ENCODE results near the gene GSC.
"Not testable (repeated sequence)": the region's sequence is repeated elsewhere in the genome, so short reads cannot be mapped to it uniquely, and the experiment has no call there.

GSC gene

GRCh38 chr14:94769391-94770250, at the start of gene GSC:
Gene GSC, minus strand, starts transcription at chr14:94770113. Its CDS starts 98 bp downstream, at chr14:94770015.
- peak; percentile 68 for DNase-seq

DNA sequence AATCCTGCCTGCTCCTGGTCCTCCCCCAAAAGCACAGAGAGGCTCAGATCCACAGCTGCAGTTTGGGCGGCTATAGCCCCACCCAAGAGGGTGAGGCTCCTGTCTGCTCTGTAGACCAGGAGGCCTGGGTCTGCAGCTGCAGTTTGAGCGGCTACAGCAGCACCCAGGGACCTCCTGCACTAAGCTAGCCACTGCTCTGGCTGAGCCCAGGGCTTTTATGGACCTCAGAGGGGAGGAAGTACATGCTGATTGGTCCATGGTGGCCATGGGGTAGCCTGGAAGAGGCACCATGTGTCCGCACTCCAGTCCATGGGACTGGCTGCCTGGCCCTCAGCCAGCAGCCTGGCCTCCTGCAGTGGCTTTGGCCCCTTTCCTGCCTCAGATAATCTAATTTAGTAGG, 49.6 kb upstream of the GSC start:
- no peak for DNase-seq

- no peak for DNase-seq
Measured at GRCh38 chr14:94816113-94816512, 46.2 kb upstream of the GSC start.

- DNase-seq = no peak
Measured at GRCh38 chr14:94805680-94806288, 35.9 kb upstream of the GSC start.

- no peak for DNase-seq
Measured at GRCh38 chr14:94801225-94801624, 31.3 kb upstream of the GSC start.

DNA sequence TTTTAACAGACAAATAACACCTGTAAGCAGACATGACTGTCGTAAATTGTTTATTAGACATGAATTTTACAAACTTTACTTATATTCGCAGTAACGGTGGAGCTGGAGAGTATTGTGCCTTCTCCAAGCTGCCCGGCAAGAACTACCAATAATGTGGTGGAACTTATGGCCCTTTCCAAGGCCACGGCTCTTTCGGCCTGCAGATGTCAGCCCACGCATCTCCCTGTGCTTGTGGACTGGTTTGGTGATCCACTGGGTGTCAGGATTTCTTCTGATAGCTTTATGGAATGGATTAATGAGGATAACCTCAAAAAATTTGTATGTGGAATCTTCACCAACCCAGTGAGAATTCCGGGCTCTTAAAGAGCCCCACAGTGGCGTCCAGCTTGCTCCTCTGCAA, 30.9 kb upstream of the GSC start:
- DNase-seq = not testable (repeated sequence)

DNA sequence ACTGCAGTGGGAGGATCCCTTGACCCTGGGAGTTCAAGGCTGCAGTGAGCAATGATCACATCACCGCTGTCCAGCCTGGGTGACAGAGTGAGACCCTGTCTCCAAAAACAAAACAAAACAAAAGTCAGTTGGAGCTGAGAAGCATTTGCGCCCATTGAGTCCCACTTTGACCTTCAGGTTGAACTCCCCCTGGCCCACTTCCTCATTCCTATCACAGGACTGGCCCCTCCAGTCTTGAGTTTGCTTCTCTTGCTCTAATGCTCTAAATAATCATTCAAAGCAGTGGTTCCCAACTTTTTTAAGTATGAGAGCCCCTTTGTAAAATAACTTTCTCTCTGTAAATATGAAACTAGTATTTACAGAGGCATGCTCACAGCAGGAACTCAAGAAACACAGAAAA, 28.0 kb upstream of the GSC start:
- DNase-seq = no peak

DNA sequence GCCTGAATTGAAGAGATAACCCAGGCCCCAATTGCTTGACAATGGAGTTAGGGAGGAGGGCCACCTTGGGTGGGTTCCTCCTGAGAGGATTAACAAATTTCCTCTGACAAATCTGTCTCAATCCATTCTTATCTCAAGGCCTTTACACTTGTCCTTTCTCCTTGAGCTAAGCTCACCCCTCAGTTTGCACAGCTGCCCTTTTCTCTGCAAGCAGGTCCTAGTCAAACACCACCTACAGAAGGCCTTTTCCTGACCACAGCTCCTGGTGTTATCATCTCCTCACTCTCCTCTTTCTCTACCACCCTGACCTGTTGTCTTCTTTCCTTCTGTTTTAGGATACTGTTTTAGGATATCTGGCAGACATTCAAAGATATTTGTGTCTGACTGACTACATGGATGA, 26.4 kb upstream of the GSC start:
- DNase-seq = no peak

GRCh38 chr14:94795372-94795771, 25.5 kb upstream of the GSC start:
- DNase-seq = no peak

DNA sequence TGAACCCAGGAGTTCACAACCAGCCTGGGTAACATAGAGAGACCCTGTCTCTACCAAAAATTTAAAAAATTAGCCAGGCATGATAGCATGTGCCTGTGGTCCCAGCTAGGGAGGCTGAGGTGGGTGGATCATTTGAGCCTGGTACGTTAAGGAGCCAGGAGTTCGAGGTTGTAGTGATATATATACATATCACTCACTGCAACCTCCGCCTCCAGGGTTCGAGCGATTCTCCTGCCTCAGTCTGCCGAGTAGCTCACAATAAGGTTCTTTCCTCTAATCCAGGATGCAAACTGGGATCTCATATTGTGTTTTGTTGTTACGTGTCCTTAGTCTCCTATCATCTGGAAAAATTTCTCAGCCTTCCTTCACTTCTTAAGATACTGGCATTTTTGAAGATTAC, 24.0 kb upstream of the GSC start:
- DNase-seq = no peak

- DNase-seq = no peak
Measured at GRCh38 chr14:94787655-94788054, 17.7 kb upstream of the GSC start.

DNA sequence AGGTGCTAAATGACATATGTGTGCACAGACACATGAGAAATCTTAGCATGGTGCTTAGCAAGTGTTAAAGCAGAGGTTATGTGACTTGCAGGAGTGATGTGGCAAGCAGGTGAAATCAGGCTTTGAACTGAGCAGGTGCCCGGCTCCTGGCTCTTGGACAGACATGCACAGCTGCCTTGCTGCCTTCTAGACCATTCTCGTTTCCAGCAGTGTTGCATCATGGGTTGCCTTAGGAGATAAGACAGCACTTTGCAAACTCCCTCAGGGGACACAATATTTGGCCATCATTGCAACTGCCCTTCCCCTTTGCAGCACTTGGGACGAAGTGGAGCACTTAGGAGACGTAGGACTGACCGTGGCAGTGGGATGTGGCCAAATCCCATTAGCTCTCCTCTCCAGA, 17.2 kb upstream of the GSC start:
- no peak for DNase-seq

DNA sequence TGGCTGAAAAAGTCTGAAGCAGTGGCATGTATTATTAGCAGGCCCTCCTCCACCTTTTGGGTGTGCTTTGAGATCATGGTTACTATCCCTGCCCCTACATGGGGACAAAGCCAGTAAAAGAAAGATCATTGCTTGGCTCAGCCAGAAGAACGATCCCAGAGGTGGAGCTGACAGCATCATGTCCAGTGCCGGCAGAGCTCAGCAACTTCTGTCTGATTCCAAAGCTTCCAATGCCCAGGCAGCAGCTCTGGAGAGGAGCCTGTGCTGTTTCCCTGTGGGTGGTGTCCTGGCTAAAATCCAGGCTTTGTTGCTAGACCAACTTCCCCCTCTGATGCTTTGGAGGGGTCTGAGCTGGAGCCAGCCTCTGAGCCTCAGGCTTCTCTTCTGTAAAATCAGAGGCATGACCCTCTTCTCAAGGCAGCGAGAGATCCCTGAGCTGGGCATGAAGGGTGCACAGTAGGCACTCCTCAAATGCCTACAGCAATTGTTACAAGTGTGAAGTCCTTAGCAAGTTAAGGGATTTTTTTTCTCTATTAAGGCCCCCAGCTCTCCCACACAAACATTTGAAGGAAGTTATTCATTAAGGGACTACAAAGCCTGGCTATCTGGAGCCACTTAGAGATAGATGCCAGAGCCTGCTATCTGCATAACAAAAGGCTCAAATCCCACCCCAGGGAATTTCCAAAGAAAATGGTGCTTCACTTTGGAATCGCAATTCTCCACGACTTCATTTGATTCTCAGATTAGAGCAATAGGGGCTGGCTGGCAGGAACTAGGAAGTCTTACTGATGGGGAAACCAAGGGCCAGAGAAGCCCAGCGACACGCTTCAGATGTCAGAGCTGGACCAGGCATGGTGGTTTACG, 10.9 kb upstream of the GSC start:
- no peak for DNase-seq

DNA sequence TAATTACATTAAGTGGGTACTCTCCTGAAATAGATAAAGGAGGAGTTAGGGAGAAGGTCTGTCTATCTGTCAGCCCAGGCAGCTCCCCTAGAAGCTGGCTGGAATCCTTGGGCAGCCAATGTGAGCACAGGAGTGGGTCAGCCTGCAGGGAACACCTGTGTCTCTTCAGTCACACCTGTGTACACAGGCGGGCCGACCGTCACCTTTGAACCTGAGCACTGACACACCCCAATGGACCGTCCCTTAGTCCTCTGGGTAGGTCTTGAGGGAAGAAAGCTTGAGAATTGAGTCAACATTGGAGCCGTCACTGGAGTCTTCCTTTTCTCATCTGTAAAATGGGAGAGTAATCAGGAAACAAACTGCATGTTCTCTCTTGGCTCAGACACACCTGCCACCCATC, 9.8 kb upstream of the GSC start:
- DNase-seq = no peak

- no peak for DNase-seq
Measured at GRCh38 chr14:94775871-94776210, 5.9 kb upstream of the GSC start.

GRCh38 chr14:94775091-94775870, 5.4 kb upstream of the GSC start:
- no peak for DNase-seq

DNA sequence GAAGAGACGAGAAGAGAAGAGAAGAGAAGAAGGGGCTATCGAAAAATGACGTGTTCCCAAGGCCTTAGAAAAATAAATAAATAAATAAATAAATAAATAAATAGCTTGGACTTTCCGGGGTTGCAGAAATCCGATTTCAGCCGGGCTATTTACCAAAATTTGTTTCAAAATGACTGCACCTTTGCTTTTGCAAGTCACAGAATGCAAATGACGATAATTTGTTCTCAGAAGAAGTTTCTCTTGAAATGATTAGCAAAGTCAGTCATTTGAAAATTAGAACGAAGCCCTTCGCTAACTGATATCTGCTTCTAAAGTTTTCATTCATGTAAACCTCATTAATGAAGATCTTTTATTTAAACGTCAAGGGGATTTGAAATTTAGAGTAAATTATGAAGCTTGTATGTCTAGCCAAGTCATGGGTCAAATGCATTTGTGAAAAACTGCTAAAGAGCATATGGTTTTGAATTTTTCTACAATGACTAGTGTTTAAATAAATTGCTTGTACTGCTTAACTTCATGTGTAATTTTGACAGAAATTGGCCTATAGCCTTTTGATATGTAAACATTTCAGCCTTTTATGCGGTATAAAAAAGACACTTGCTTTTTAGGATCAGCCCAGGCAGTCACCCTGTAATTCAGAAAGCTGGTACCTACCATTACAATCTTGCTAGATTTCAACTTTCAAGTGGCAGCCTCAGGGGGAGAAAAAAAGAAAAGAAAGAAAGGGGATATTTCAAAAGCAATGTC, 4.6 kb upstream of the GSC start:
- DNase-seq = no peak

DNA sequence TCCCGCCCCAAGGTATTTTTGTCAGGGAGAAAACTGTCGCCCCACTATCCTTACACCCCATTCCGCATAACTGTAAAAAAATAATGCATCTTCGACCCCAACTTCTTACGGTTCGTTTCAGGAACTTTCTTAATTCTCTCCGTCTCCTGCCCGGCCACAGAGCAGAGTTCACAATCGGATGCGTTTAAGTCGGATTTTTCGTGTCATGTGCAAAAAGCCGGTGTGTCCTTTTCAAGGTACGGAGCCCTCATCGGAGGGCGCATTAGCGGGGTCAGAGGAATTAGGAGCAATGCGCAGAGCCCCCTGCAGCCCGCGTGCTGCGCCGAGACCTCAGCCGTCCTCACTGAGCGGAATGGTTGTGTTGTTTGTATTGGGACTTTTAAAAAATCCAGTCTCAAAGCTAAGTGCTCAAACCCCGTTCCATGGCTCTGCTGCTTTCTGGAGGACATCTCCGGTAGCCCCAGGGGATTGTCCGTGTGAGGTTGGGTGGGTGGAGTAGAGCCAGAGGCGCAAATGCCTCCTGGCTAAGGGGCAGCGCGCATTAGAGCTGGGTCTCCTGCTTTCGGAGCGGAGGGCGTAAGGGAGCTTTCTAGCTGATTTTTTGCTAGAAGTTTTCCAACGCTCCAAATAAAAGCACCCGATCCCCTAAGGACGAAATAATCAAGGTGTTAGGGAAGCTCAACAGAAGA, 3.9 kb upstream of the GSC start:
- no peak for DNase-seq

DNA sequence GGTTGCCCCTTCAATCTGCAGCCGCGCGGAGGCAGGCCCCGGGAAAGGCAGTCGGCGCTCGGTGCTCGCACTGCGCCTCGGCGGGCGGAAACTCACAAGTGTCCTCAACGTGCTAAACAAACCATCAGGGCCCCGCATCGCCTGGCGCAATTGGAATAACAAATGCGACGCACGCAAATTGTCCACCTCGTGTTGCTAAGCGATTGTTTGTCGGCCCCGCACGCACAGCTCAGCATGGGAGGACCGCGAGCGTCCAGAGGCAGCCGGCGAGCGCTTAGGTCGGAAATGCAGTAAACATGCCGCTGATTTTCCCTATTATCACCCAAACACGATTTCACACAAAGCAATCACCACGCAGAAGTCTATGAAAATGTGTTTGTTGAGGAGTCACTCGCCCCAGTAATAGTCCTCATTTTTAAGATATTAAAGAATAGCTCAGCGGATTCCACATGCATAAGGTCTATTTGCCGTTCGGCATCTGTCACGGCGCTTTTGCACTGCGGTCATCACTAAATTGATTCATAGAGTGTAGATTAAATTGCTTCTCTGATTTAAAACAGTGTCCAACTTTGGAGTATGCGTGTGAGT, 3.2 kb upstream of the GSC start:
- no peak for DNase-seq

DNA sequence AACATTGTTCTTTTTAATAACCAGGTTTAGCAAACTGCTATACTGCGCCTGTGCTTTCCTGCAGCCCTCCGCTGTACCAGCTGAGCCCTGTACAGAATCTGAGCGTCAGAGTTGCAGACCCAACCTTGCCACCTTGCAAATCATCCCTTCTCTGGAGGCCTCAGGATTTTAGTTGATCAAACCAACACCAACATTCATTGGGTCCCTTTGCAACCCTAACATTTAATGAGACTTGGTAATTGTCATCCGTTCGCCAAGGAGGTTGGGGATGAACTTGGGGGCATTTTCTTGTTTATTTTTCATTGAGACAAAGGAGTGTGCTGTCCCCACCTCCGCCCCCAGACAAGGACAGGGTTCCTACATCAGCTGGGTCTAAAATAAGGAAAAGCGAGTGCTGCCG, 2.6 kb upstream of the GSC start:
- no peak for DNase-seq

GRCh38 chr14:94771906-94772490, 2.1 kb upstream of the GSC start:
- no peak for DNase-seq

All from NCI-H1694 treated with DMSO at 0.1 percent for 48 hours (cell line).